Endothelial cell (in vitro differentiated cells): Measurements from ENCODE around the gene ATP8A2. TPM values are rescaled to one million over a fixed set of nuclear protein-coding genes. Genes with fewer than 3 reads are reported as not detected.

ENCODE experiments used
- DNase-seq: peaks from one replicate; pipeline ENCODE4 v3.0.0; 2021; ENCODE audit warnings: low spot score
- H3K27ac Mint-ChIP-seq: one replicate; pipeline ENCODE4 v1.8.0; 2021; ENCODE audit warnings: mixed read lengths, inconsistent platforms; ENCODE audit not compliant: unreplicated experiment
- H3K27me3 Mint-ChIP-seq: one replicate; pipeline ENCODE4 v1.8.0; 2021; ENCODE audit warnings: mild to moderate bottlenecking, moderate library complexity, mixed read lengths, inconsistent platforms; ENCODE audit not compliant: unreplicated experiment
- H3K36me3 Mint-ChIP-seq: one replicate; pipeline ENCODE4 v1.8.0; 2021; ENCODE audit warnings: mild to moderate bottlenecking, low read depth, mixed read lengths, inconsistent platforms; ENCODE audit not compliant: unreplicated experiment
- H3K4me1 Mint-ChIP-seq: one replicate; pipeline ENCODE4 v1.8.0; 2021; ENCODE audit warnings: mild to moderate bottlenecking, mixed read lengths, inconsistent platforms; ENCODE audit not compliant: unreplicated experiment
- H3K4me3 Mint-ChIP-seq: one replicate; pipeline ENCODE4 v1.8.0; 2021; ENCODE audit warnings: mild to moderate bottlenecking, mixed read lengths, inconsistent platforms; ENCODE audit not compliant: unreplicated experiment
- H3K9me3 Mint-ChIP-seq: one replicate; pipeline ENCODE4 v1.8.0; 2021; ENCODE audit warnings: mixed read lengths, inconsistent platforms; ENCODE audit not compliant: unreplicated experiment
- total RNA-seq: library from RNA; stranded (reverse); fragmentation: NEBNext Ultra II Directional; extraction: Animal tissue kit (Norgen Biotek cat#: 25700); gene quantifications from one replicate; pipeline ENCODE4 v1.2.1, GENCODE V29; 2021; ENCODE audit not compliant: unreplicated experiment
- TF ChIP-seq, protein P1 (sequence below): fragments of 200-600 bp; sonication (generic); IDR thresholded peaks from one replicate; pipeline ENCODE4 v1.5.0; 2021; ENCODE audit warnings: antibody characterized with exemption; ENCODE audit not compliant: unreplicated experiment

Gene ATP8A2
- total RNA-seq, 1 donor from 2014 or later: 2.1 TPM

DNA sequence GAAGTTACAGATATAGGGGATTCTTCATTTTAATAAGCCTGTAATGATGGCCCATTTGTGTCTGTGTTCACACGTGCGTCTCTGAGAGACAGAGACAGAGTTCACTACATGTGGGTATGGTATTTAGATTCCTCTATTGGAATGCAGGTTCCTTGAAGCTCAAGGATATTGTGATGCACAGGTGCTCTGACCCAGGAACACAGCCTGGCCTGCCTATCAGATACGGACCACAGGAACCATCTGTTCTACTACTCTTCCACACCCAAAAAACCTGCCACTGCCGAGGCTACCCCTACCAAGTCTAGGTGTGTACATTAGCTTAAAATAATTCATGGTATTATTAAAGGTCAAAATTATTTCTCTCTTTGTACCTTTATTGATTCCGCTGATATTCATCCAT lies 289.2 kb downstream of the ATP8A2 start:
- Mint-ChIP-seq H3K4me3 (no peak overlapping the region), H3K36me3 (no peaks in the 10 kb centered on the region), H3K27ac (no peak overlapping the region), H3K27me3 (peaks cover 2% of the 10 kb centered on the region), H3K9me3 (no peaks in the 10 kb centered on the region), H3K4me1 (no peaks in the 10 kb centered on the region)
- no peak for DNase-seq
- TF ChIP-seq, protein P1, sequence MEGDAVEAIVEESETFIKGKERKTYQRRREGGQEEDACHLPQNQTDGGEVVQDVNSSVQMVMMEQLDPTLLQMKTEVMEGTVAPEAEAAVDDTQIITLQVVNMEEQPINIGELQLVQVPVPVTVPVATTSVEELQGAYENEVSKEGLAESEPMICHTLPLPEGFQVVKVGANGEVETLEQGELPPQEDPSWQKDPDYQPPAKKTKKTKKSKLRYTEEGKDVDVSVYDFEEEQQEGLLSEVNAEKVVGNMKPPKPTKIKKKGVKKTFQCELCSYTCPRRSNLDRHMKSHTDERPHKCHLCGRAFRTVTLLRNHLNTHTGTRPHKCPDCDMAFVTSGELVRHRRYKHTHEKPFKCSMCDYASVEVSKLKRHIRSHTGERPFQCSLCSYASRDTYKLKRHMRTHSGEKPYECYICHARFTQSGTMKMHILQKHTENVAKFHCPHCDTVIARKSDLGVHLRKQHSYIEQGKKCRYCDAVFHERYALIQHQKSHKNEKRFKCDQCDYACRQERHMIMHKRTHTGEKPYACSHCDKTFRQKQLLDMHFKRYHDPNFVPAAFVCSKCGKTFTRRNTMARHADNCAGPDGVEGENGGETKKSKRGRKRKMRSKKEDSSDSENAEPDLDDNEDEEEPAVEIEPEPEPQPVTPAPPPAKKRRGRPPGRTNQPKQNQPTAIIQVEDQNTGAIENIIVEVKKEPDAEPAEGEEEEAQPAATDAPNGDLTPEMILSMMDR: no peak

DNA sequence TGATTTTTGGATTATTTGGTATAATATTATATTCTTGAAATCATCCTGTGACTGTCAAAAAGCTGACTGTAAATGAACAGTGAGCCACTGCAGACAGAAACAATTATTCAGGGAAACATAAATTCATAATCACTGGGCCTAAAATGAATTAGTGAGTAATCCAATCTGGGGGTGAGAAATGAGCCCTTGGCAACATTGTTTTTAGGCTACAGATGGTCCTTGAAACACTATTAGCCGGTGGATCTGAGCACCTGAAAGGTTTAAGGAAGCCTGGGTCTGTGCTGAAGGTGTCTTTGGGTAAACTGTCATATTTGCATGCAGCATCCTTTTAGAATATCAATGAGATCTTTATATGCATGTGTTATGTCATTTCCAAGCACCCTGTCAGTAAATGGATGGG lies 290.7 kb downstream of the ATP8A2 start:
- Mint-ChIP-seq H3K27ac (no peak overlapping the region), H3K4me1 (no peaks in the 10 kb centered on the region)

DNA sequence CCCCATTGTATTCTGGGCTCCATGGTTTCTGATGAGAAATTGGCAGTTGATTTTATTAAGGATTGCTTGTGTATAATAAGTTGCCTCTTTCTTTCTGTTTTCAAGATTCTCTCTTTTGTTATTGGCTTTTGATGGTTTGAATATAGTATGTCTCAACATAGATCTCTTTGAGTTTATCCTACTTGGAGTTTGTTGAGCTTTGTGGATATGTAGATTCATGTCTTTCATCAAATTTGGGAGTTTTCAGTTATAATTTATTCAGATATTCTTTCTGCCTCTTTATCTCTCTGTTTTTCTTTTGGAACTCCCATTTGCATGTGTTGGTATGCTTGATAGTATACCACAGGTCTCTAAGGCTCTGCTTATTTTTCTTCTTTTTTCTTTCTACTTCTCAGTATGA lies 296.6 kb downstream of the ATP8A2 start:
- Mint-ChIP-seq H3K36me3 (peaks cover 4% of the 10 kb centered on the region), H3K27me3 (peaks cover 2% of the 10 kb centered on the region), H3K4me1 (peaks cover 4% of the 10 kb centered on the region), H3K27ac (no peak overlapping the region), H3K9me3 (peaks cover 5% of the 10 kb centered on the region), H3K4me3 (no peak overlapping the region)
- TF ChIP-seq, protein P1: no peak
- DNase-seq: no peak

More for the DNA sequence above, 290.7 kb downstream of the ATP8A2 start:
- no peak for DNase-seq
- Mint-ChIP-seq H3K9me3 (no peaks in the 10 kb centered on the region), H3K27me3 (peaks cover 2% of the 10 kb centered on the region), H3K36me3 (no peaks in the 10 kb centered on the region), H3K4me3 (no peak overlapping the region)
- TF ChIP-seq, protein P1: no peak

DNA sequence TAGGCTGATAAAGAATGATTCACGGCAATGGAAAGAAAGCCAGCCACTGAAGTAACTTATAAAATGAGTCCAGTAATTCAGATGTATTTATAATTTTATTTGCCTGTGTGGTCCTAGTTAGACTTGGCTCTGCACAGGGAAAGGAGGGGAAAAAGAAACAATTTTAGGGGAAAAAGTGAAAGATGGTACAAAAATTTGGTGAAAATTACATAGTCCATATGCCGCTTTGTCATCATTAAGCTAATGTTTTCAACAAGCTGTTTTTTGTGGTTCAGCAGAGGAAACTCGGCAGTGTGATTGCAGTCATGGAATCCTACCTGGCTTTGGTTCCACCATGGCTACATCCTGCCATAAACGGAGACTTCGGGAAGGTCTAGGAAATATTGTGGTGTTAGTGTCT lies 301.9 kb downstream of the ATP8A2 start:
- peaks cover 4% of the 10 kb centered on the region for H3K4me1 Mint-ChIP-seq
- no peak overlapping the region for H3K27ac Mint-ChIP-seq
- H3K4me3 Mint-ChIP-seq: no peak overlapping the region
- peaks cover 4% of the 10 kb centered on the region for H3K36me3 Mint-ChIP-seq
- TF ChIP-seq, protein P1: no peak
- no peak for DNase-seq
- H3K9me3 Mint-ChIP-seq: peaks cover 5% of the 10 kb centered on the region
- no peaks in the 10 kb centered on the region for H3K27me3 Mint-ChIP-seq

DNA sequence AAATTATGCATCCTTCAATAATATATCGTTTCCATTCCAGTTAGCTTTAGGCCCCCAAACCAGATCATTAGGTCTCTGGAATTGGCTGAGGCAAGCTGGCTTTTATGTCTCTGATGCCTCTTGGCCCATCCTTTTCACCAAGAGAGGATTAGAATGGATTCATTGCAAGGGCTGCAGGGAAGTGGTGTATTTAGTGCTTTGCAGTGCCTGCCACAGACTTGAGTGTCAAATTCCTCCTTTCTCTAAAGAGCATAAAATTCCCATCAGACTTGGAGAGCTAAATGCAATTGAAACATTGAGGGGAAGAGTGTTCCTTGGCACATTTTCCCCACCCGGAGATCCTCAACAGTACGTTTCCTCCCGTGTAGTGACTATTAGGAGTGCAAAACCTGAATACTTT lies 302.6 kb downstream of the ATP8A2 start:
- Mint-ChIP-seq H3K36me3 (peaks cover 4% of the 10 kb centered on the region), H3K9me3 (peaks cover 4% of the 10 kb centered on the region), H3K27me3 (no peaks in the 10 kb centered on the region), H3K4me1 (peaks cover 4% of the 10 kb centered on the region), H3K4me3 (no peak overlapping the region), H3K27ac (no peak overlapping the region)
- TF ChIP-seq, protein P1: no peak
- no peak for DNase-seq
